ENCODE results near the gene C17orf114.

Gene C17orf114

GRCh38 chr17:4822835-4823234 is 20.7 kb upstream of the C17orf114 start:
- H3K27ac ChIP-seq (ENCODE audit: low read depth, low read length): no peak overlapping the region
- no peak overlapping the region for H3K4me3 ChIP-seq (ENCODE audit: low read depth, low read length)
- H3K27me3 ChIP-seq (ENCODE audit: control insufficient read depth, insufficient read depth, low read length): no peaks in the 10 kb centered on the region
- H3K36me3 ChIP-seq (ENCODE audit: control insufficient read depth, insufficient read depth, low read length): peaks cover 38% of the 10 kb centered on the region
- no peaks in the 10 kb centered on the region for H3K4me1 ChIP-seq (ENCODE audit: control insufficient read depth, insufficient read depth, low read length)
- no peaks in the 10 kb centered on the region for H3K9me3 ChIP-seq (ENCODE audit: control insufficient read depth, insufficient read depth, low read length)
- H3K9ac ChIP-seq (ENCODE audit: low read depth, low read length): no peak overlapping the region

- H3K9ac ChIP-seq (ENCODE audit: low read depth, low read length): no peak overlapping the region
- no peaks in the 10 kb centered on the region for H3K27me3 ChIP-seq (ENCODE audit: control insufficient read depth, insufficient read depth, low read length)
- no peak overlapping the region for H3K27ac ChIP-seq (ENCODE audit: low read depth, low read length)
- no peak overlapping the region for H3K4me3 ChIP-seq (ENCODE audit: low read depth, low read length)
- H3K36me3 ChIP-seq (ENCODE audit: control insufficient read depth, insufficient read depth, low read length): peaks cover 66% of the 10 kb centered on the region
- H3K9me3 ChIP-seq (ENCODE audit: control insufficient read depth, insufficient read depth, low read length): no peaks in the 10 kb centered on the region
- no peaks in the 10 kb centered on the region for H3K4me1 ChIP-seq (ENCODE audit: control insufficient read depth, insufficient read depth, low read length)
Measured at GRCh38 chr17:4818276-4818675, 16.1 kb upstream of the C17orf114 start.

- peaks cover 55% of the 10 kb centered on the region for H3K36me3 ChIP-seq (ENCODE audit: control insufficient read depth, insufficient read depth, low read length)
- H3K27me3 ChIP-seq (ENCODE audit: control insufficient read depth, insufficient read depth, low read length): no peaks in the 10 kb centered on the region
- H3K9ac ChIP-seq (ENCODE audit: low read depth, low read length): no peak overlapping the region
- H3K4me3 ChIP-seq (ENCODE audit: low read depth, low read length): no peak overlapping the region
- H3K4me1 ChIP-seq (ENCODE audit: control insufficient read depth, insufficient read depth, low read length): no peaks in the 10 kb centered on the region
- no peaks in the 10 kb centered on the region for H3K9me3 ChIP-seq (ENCODE audit: control insufficient read depth, insufficient read depth, low read length)
- no peak overlapping the region for H3K27ac ChIP-seq (ENCODE audit: low read depth, low read length)
Measured at GRCh38 chr17:4816826-4817225, 14.7 kb upstream of the C17orf114 start.

GRCh38 chr17:4815043-4815675 is 13.0 kb upstream of the C17orf114 start:
- Histone ChIP-seq H3K4me3 (ENCODE audit: low read depth, low read length) (no peak overlapping the region), H3K27me3 (ENCODE audit: control insufficient read depth, insufficient read depth, low read length) (no peaks in the 10 kb centered on the region), H3K36me3 (ENCODE audit: control insufficient read depth, insufficient read depth, low read length) (peaks cover 59% of the 10 kb centered on the region), H3K4me1 (ENCODE audit: control insufficient read depth, insufficient read depth, low read length) (no peaks in the 10 kb centered on the region), H3K9me3 (ENCODE audit: control insufficient read depth, insufficient read depth, low read length) (no peaks in the 10 kb centered on the region), H3K27ac (ENCODE audit: low read depth, low read length) (no peak overlapping the region), H3K9ac (ENCODE audit: low read depth, low read length) (no peak overlapping the region)

GRCh38 chr17:4812690-4813089 is 10.6 kb upstream of the C17orf114 start:
- peaks cover 6% of the 10 kb centered on the region; the same call in 1 of the 2 replicates for H3K4me1 ChIP-seq (ENCODE audit: control insufficient read depth, insufficient read depth, low read length)
- no peak overlapping the region for H3K27ac ChIP-seq (ENCODE audit: low read depth, low read length)
- no peaks in the 10 kb centered on the region for H3K27me3 ChIP-seq (ENCODE audit: control insufficient read depth, insufficient read depth, low read length)
- no peak overlapping the region for H3K4me3 ChIP-seq (ENCODE audit: low read depth, low read length)
- no peak overlapping the region for H3K9ac ChIP-seq (ENCODE audit: low read depth, low read length)
- peaks cover 63% of the 10 kb centered on the region for H3K36me3 ChIP-seq (ENCODE audit: control insufficient read depth, insufficient read depth, low read length)
- no peaks in the 10 kb centered on the region for H3K9me3 ChIP-seq (ENCODE audit: control insufficient read depth, insufficient read depth, low read length)

GRCh38 chr17:4811471-4811870 is 9.3 kb upstream of the C17orf114 start:
- Histone ChIP-seq H3K9ac (ENCODE audit: low read depth, low read length) (no peak overlapping the region), H3K9me3 (ENCODE audit: control insufficient read depth, insufficient read depth, low read length) (no peaks in the 10 kb centered on the region), H3K4me3 (ENCODE audit: low read depth, low read length) (no peak overlapping the region), H3K27me3 (ENCODE audit: control insufficient read depth, insufficient read depth, low read length) (no peaks in the 10 kb centered on the region), H3K36me3 (ENCODE audit: control insufficient read depth, insufficient read depth, low read length) (peaks cover 54% of the 10 kb centered on the region), H3K4me1 (ENCODE audit: control insufficient read depth, insufficient read depth, low read length) (peaks cover 7% of the 10 kb centered on the region; the same call in 1 of the 2 replicates), H3K27ac (ENCODE audit: low read depth, low read length) (no peak overlapping the region)

GRCh38 chr17:4810696-4811290 is 8.7 kb upstream of the C17orf114 start:
- Histone ChIP-seq H3K27ac (ENCODE audit: low read depth, low read length) (no peak overlapping the region), H3K36me3 (ENCODE audit: control insufficient read depth, insufficient read depth, low read length) (peaks cover 48% of the 10 kb centered on the region), H3K27me3 (ENCODE audit: control insufficient read depth, insufficient read depth, low read length) (no peaks in the 10 kb centered on the region), H3K9ac (ENCODE audit: low read depth, low read length) (no peak overlapping the region), H3K9me3 (ENCODE audit: control insufficient read depth, insufficient read depth, low read length) (no peaks in the 10 kb centered on the region), H3K4me1 (ENCODE audit: control insufficient read depth, insufficient read depth, low read length) (peaks cover 7% of the 10 kb centered on the region; the same call in 1 of the 2 replicates), H3K4me3 (ENCODE audit: low read depth, low read length) (no peak overlapping the region)

GRCh38 chr17:4808378-4808767 is 6.2 kb upstream of the C17orf114 start:
- H3K4me3 ChIP-seq (ENCODE audit: low read depth, low read length): no peak overlapping the region
- H3K36me3 ChIP-seq (ENCODE audit: control insufficient read depth, insufficient read depth, low read length): peaks cover 30% of the 10 kb centered on the region
- peaks cover 7% of the 10 kb centered on the region; the same call in 1 of the 2 replicates for H3K4me1 ChIP-seq (ENCODE audit: control insufficient read depth, insufficient read depth, low read length)
- H3K9ac ChIP-seq (ENCODE audit: low read depth, low read length): no peak overlapping the region
- H3K27ac ChIP-seq (ENCODE audit: low read depth, low read length): no peak overlapping the region
- no peaks in the 10 kb centered on the region for H3K27me3 ChIP-seq (ENCODE audit: control insufficient read depth, insufficient read depth, low read length)
- no peaks in the 10 kb centered on the region for H3K9me3 ChIP-seq (ENCODE audit: control insufficient read depth, insufficient read depth, low read length)

- no peak overlapping the region for H3K27ac ChIP-seq (ENCODE audit: low read depth, low read length)
- peaks cover 7% of the 10 kb centered on the region; the same call in 1 of the 2 replicates for H3K4me1 ChIP-seq (ENCODE audit: control insufficient read depth, insufficient read depth, low read length)
- no peaks in the 10 kb centered on the region for H3K27me3 ChIP-seq (ENCODE audit: control insufficient read depth, insufficient read depth, low read length)
- peaks cover 30% of the 10 kb centered on the region for H3K36me3 ChIP-seq (ENCODE audit: control insufficient read depth, insufficient read depth, low read length)
- H3K9me3 ChIP-seq (ENCODE audit: control insufficient read depth, insufficient read depth, low read length): no peaks in the 10 kb centered on the region
- H3K4me3 ChIP-seq (ENCODE audit: low read depth, low read length): peak overlapping the region; percentile 67
- no peak overlapping the region for H3K9ac ChIP-seq (ENCODE audit: low read depth, low read length)
Measured at GRCh38 chr17:4807605-4808377, 5.7 kb upstream of the C17orf114 start.

GRCh38 chr17:4806777-4807604 is 4.9 kb upstream of the C17orf114 start, which contains the start of gene PLD2:
Gene PLD2, plus strand, starts transcription at chr17:4807152. Its CDS starts 621 bp downstream, at chr17:4807773.
- H3K27ac ChIP-seq (ENCODE audit: low read depth, low read length): peak within 1 kb of the TSS; percentile 63
- H3K4me1 ChIP-seq (ENCODE audit: control insufficient read depth, insufficient read depth, low read length): peaks cover 7% of the 10 kb centered on the region; the same call in 1 of the 2 replicates
- peaks cover 30% of the 10 kb centered on the region for H3K36me3 ChIP-seq (ENCODE audit: control insufficient read depth, insufficient read depth, low read length)
- peak within 1 kb of the TSS; percentile 67 for H3K4me3 ChIP-seq (ENCODE audit: low read depth, low read length)
- no peaks in the 10 kb centered on the region for H3K9me3 ChIP-seq (ENCODE audit: control insufficient read depth, insufficient read depth, low read length)
- peak within 1 kb of the TSS; percentile 53; the same call in 1 of the 2 replicates for H3K9ac ChIP-seq (ENCODE audit: low read depth, low read length)
- H3K27me3 ChIP-seq (ENCODE audit: control insufficient read depth, insufficient read depth, low read length): no peaks in the 10 kb centered on the region

All from HUES48 (cell line).